Measurements from ENCODE around the gene MLH1.

GRCh38 chr3:36944641-36945270 is 48.6 kb upstream of the MLH1 start, which contains the start of gene TRANK1:
- TF ChIP-seq CTCF (conservative IDR thresholded peaks at IDR 0.05; ENCODE audit: low read depth, low read length) (no peak), EZH2 (IDR thresholded peaks at IDR 0.05; ENCODE audit: borderline replicate concordance, low read depth, low read length, poor library complexity, severe bottlenecking) (no peak)
